Keratinocyte (primary cell): Measurements from ENCODE around the gene SKAP1. TPM values are rescaled to one million over a fixed set of nuclear protein-coding genes. Genes with fewer than 3 reads are reported as not detected.

Experiments used
- DNase-seq: peaks from one replicate; pipeline ENCODE4 v3.0.0-alpha.2; 2011; ENCODE audit warnings: low read depth, missing footprints, low spot score
- FAIRE-seq: peaks from 2 replicates; lab custom pipeline; 2011; peaks lifted over from hg19 to GRCh38; lab: Jason Lieb, UNC
- H2AFZ ChIP-seq: 2 replicates; pipeline ENCODE4 v1.6.0; 2012; ENCODE audit warnings: low read length, control low read depth, inconsistent platforms; ENCODE audit not compliant: control insufficient read depth
- H3K27ac ChIP-seq: 2 replicates; pipeline ENCODE4 v1.5.1; 2011; ENCODE audit warnings: low read length; ENCODE audit not compliant: control insufficient read depth, insufficient read depth
- H3K27me3 ChIP-seq: 3 replicates; pipeline ENCODE4 v1.6.0; 2011; ENCODE audit warnings: low read length; ENCODE audit not compliant: control insufficient read depth, insufficient read depth; ENCODE audit errors: extremely low read depth
- H3K36me3 ChIP-seq, 2 experiments: 2 replicates in 1 of 2; 3 replicates in 1 of 2; pipeline ENCODE4 v1.5.1; 2011; ENCODE audit warnings: low read length in 2 of 2, mild to moderate bottlenecking in 1 of 2; ENCODE audit not compliant: control insufficient read depth in 2 of 2, insufficient read depth in 2 of 2; ENCODE audit errors: extremely low read depth in 1 of 2
- H3K4me1 ChIP-seq: 3 replicates; pipeline ENCODE4 v1.5.1; 2011; ENCODE audit warnings: low read length; ENCODE audit not compliant: control insufficient read depth, insufficient read depth; ENCODE audit errors: extremely low read depth
- H3K4me2 ChIP-seq: 3 replicates; pipeline ENCODE4 v1.6.0; 2011; ENCODE audit warnings: low read depth, low read length; ENCODE audit not compliant: control insufficient read depth, insufficient read depth; ENCODE audit errors: extremely low read depth
- H3K4me3 ChIP-seq, 3 experiments: fragments of 200-600 bp in 1 of 3; sonication (generic) in 1 of 3; 2 replicates in 2 of 3; 3 replicates in 1 of 3; pipeline ENCODE4 v1.5.1; 2011 to 2016; ENCODE audit warnings: low read length in 3 of 3, mild to moderate bottlenecking in 3 of 3, control low read depth in 2 of 3, inconsistent platforms in 1 of 3, low read depth in 1 of 3, mixed read lengths in 1 of 3, mixed run types in 1 of 3, moderate library complexity in 1 of 3; ENCODE audit not compliant: control insufficient read depth in 2 of 3, insufficient read depth in 2 of 3; ENCODE audit errors: extremely low read depth in 1 of 3
- H3K79me2 ChIP-seq: 2 replicates; pipeline ENCODE4 v1.6.0; 2012; ENCODE audit warnings: low read length; ENCODE audit not compliant: control insufficient read depth, insufficient read depth
- H3K9ac ChIP-seq: 3 replicates; pipeline ENCODE4 v1.6.0; 2011; ENCODE audit warnings: low read length; ENCODE audit not compliant: control insufficient read depth, insufficient read depth; ENCODE audit errors: extremely low read depth
- H3K9me1 ChIP-seq: 3 replicates; pipeline ENCODE4 v1.6.0; 2011; ENCODE audit warnings: low read length; ENCODE audit not compliant: control insufficient read depth, insufficient read depth; ENCODE audit errors: extremely low read depth
- H3K9me3 ChIP-seq: 2 replicates; pipeline ENCODE4 v1.5.1; 2012; ENCODE audit warnings: low read depth, low read length; ENCODE audit not compliant: control insufficient read depth
- H4K20me1 ChIP-seq: 3 replicates; pipeline ENCODE4 v1.6.0; 2011; ENCODE audit warnings: low read length; ENCODE audit not compliant: control insufficient read depth, insufficient read depth; ENCODE audit errors: extremely low read depth
- CTCF ChIP-seq, 3 experiments: IDR thresholded peaks in 1 of 3; conservative IDR thresholded peaks in 1 of 3; optimal IDR thresholded peaks in 1 of 3; 2 replicates in 2 of 3; 3 replicates in 1 of 3; pipeline versions ENCODE3 to v1.5.1; 2011; ENCODE audit warnings: low read length in 3 of 3, mild to moderate bottlenecking in 3 of 3, moderate library complexity in 2 of 3, control low read depth in 1 of 3, inconsistent platforms in 1 of 3; ENCODE audit not compliant: insufficient read depth in 2 of 3; ENCODE audit errors: extremely low read depth in 1 of 3
- EZH2 ChIP-seq: IDR thresholded peaks from one replicate; pipeline ENCODE4 v1.6.1; 2012; ENCODE audit warnings: inconsistent platforms, mild to moderate bottlenecking, low read length, moderate library complexity
- dilution Hi-C: fragments of 300-500 bp; cut with MboI; formaldehyde crosslinking; loops from one replicate; pipeline ENCODE4 v1.7.0; 2020; ENCODE audit warnings: low sequenced_read_pairs; ENCODE audit not compliant: extremely low pct_ligation_motif_present
- polyA plus RNA-seq, 5 experiments: library from polyadenylated mRNA; depleted of rRNA in 3 of 5; stranded (reverse) in 3 of 5; stranded (forward) in 1 of 5; unstranded in 1 of 5; fragments of >200 nt; gene quantifications; 1 replicate in 1 of 5; 2 replicates in 3 of 5; 3 replicates in 1 of 5; pipeline versions ENCODE4 v1.2.1 to v1.2.3, GENCODE V29; 2011 to 2012; ENCODE audit warnings: missing spikeins in 2 of 5, low read depth in 1 of 5, low replicate concordance in 1 of 5

The SKAP1 gene
- polyA plus RNA-seq, 1 donor (not counting 4 experiments of a cell fraction or from before 2014, with no cell fraction given), result not detected

- H3K9me1 ChIP-seq, result no peaks in the 10 kb centered on the region
- no peaks in the 10 kb centered on the region for H3K79me2 ChIP-seq
- no peak overlapping the region for H3K4me2 ChIP-seq
- H4K20me1 ChIP-seq, result no peaks in the 10 kb centered on the region
- TF ChIP-seq EZH2 (no peak), CTCF (optimal IDR thresholded peaks at IDR 0.05 in 1 of 3, IDR thresholded peaks at IDR 0.05 in 1 of 3, conservative IDR thresholded peaks at IDR 0.05 in 1 of 3; ENCODE audit: extremely low read depth in 1 of 3, insufficient read depth in 2 of 3, low read length in 3 of 3) (peak; percentile 57 to 66 (median 66))
- dilution Hi-C loops, result no loop called here
- H3K4me3 ChIP-seq, result no peak overlapping the region
- no peaks in the 10 kb centered on the region for H3K9me3 ChIP-seq
- FAIRE-seq (no peak), DNase-seq (no peak)
- no peak overlapping the region for H3K27ac ChIP-seq
- no peak overlapping the region for H3K9ac ChIP-seq
- no peak overlapping the region for H2AFZ ChIP-seq
- H3K36me3 ChIP-seq, result no peaks in the 10 kb centered on the region
- no peaks in the 10 kb centered on the region for H3K4me1 ChIP-seq
- peaks cover 31% of the 10 kb centered on the region for H3K27me3 ChIP-seq
Observed at GRCh38 chr17:48374650-48375230, 55.3 kb downstream of the SKAP1 start.

DNA sequence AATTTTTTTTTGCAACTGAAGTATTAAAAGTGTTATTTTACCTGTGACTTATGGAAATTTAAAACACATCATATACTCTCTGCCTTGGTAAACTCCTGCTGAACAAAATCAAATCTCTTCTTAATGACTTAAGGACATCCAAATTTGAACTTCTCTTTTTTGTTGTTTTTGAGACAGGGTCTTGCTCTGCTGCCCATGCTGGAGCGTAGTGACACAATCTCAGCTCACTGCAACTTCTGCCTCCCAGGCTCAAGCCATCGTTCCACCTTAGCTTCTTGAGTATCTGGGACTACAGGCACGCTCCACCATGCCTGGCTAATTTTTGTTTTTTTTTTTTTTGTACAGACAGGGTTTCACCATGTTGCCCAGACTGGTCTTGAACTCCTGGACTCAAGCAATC is 56.1 kb downstream of the SKAP1 start:
- TF ChIP-seq CTCF (optimal IDR thresholded peaks at IDR 0.05 in 1 of 3, IDR thresholded peaks at IDR 0.05 in 1 of 3, conservative IDR thresholded peaks at IDR 0.05 in 1 of 3; ENCODE audit: extremely low read depth in 1 of 3, insufficient read depth in 2 of 3, low read length in 3 of 3) (no peak), EZH2 (no peak)
- Histone ChIP-seq H3K9me1 (no peaks in the 10 kb centered on the region), H3K4me2 (no peak overlapping the region), H3K9me3 (no peaks in the 10 kb centered on the region), H3K9ac (no peak overlapping the region), H3K36me3 (no peaks in the 10 kb centered on the region), H3K4me1 (no peaks in the 10 kb centered on the region), H3K79me2 (no peaks in the 10 kb centered on the region), H3K27ac (no peak overlapping the region), H4K20me1 (no peaks in the 10 kb centered on the region), H3K27me3 (peaks cover 29% of the 10 kb centered on the region), H3K4me3 (no peak overlapping the region), H2AFZ (no peak overlapping the region)
- dilution Hi-C loops, result no loop called here
- DNase-seq (no peak), FAIRE-seq (no peak)
